WERI-Rb-1 (cell line): ENCODE results near the gene HSD17B2.

Experiments used
- DNase-seq: peaks from one replicate; pipeline ENCODE4 v3.0.0-alpha.2; 2020
- H3K27ac ChIP-seq: fragments of 250-450 bp; sonication (Bioruptor Pico); 2 replicates; pipeline ENCODE4 v1.5.1; 2020; ENCODE audit warnings: mild to moderate bottlenecking, moderate library complexity
- H3K27me3 ChIP-seq: fragments of 250-450 bp; sonication (Bioruptor Pico); 2 replicates; pipeline ENCODE4 v1.5.1; 2021; ENCODE audit warnings: mild to moderate bottlenecking, low read depth, moderate library complexity; ENCODE audit not compliant: insufficient read depth, severe bottlenecking
- H3K36me3 ChIP-seq: fragments of 250-450 bp; sonication (Bioruptor Pico); 2 replicates; pipeline ENCODE4 v1.5.1; 2020; ENCODE audit warnings: mild to moderate bottlenecking, moderate library complexity
- H3K4me3 ChIP-seq: 2 replicates; pipeline ENCODE4 v1.5.1; 2011; ENCODE audit warnings: low read depth, mild to moderate bottlenecking, control low read depth, low read length
- H3K9me3 ChIP-seq: fragments of 250-450 bp; sonication (Bioruptor Pico); 2 replicates; pipeline ENCODE4 v1.5.1; 2021; ENCODE audit warnings: mild to moderate bottlenecking, moderate library complexity; ENCODE audit not compliant: severe bottlenecking
- TF ChIP-seq, protein P1 (sequence below): IDR thresholded peaks from 2 replicates; pipeline ENCODE4 v1.5.1; 2011; ENCODE audit warnings: low read depth, mild to moderate bottlenecking, control low read depth, inconsistent platforms, low read length

HSD17B2 gene

DNA sequence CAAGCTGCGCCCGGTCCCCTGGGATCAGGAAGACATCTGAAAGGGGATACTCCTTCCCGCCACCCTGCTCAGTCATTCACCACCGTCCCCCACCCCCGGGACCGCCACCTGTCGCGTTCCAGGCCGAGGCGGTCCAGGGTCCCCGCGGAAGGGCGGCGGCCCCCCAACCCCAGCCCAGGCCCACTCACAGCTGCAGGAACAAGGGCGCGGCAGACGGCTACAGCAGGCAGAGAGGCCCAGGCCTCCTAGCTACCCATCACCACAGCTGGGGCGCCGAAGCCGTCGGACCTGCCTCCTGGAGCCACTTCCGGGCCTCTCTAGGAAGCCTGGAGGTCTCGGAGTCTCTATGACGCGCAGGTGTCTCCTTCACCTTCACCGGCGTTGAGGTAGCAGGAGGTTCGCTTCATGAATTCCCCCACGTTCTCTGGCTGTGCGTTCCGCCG, 23.8 kb upstream of the HSD17B2 start, which contains the start of gene SDR42E1:
TSS of gene SDR42E1 (minus strand) at position 272 of the 443 bp plus-strand sequence. CDS start 10,612 bp downstream, outside the sequence.
- Histone ChIP-seq H3K27ac (no peak within 1 kb of the TSS), H3K9me3 (no peaks in the 10 kb centered on the region), H3K4me3 (no peak within 1 kb of the TSS), H3K27me3 (no peaks in the 10 kb centered on the region), H3K36me3 (no peaks in the 10 kb centered on the region)
- TF ChIP-seq, protein P1, sequence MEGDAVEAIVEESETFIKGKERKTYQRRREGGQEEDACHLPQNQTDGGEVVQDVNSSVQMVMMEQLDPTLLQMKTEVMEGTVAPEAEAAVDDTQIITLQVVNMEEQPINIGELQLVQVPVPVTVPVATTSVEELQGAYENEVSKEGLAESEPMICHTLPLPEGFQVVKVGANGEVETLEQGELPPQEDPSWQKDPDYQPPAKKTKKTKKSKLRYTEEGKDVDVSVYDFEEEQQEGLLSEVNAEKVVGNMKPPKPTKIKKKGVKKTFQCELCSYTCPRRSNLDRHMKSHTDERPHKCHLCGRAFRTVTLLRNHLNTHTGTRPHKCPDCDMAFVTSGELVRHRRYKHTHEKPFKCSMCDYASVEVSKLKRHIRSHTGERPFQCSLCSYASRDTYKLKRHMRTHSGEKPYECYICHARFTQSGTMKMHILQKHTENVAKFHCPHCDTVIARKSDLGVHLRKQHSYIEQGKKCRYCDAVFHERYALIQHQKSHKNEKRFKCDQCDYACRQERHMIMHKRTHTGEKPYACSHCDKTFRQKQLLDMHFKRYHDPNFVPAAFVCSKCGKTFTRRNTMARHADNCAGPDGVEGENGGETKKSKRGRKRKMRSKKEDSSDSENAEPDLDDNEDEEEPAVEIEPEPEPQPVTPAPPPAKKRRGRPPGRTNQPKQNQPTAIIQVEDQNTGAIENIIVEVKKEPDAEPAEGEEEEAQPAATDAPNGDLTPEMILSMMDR: no peak
- DNase-seq: no peak

DNA sequence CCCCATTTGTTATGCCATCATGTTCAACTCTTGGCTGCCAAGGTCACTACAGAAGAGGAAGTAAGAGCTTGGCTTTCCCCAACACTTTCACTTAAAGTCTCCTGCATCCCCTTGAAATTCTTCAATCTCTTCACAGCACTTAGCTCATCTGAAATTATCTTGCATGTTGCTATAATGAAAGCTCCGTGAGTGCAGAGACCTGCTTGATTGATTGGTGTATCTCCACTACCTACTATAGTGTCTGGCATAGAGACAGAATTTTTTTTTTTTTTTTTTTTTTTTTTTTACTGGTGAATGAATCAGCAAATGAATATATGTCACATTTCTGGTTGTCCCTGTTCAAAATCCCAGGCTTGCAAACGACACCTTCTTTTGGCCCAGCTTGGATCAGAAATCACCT, 21.9 kb upstream of the HSD17B2 start:
- TF ChIP-seq, protein P1: no peak

DNA sequence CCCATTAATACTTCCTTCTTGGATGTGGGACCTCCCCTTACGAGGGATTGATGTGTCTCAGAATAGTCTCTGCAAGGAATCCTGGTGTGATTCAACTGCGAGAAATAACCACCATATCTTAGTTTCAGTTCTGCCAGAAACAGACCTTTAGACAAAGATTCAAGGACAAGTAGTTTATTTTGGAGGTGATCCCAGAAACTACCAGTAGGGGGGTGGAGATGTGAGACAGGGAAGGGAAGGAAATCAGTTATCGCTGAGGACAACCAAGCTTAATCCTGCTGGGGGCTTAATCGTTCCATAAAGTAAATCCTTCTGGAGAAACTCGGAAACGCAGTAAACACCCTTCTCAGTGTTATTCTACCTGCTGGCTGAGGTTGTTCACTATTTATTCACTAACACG, 18.8 kb upstream of the HSD17B2 start:
- no peaks in the 10 kb centered on the region for H3K27me3 ChIP-seq
- peak; percentile 22 for DNase-seq
- no peaks in the 10 kb centered on the region for H3K36me3 ChIP-seq
- H3K4me3 ChIP-seq: no peak overlapping the region
- no peak overlapping the region for H3K27ac ChIP-seq
- no peaks in the 10 kb centered on the region for H3K9me3 ChIP-seq
- TF ChIP-seq, protein P1: peak; percentile 33; the same call in 1 of the 2 replicates

More for the DNA sequence above, 21.9 kb upstream of the HSD17B2 start:
- no peak overlapping the region for H3K4me3 ChIP-seq
- no peak overlapping the region for H3K27ac ChIP-seq
- no peaks in the 10 kb centered on the region for H3K9me3 ChIP-seq
- H3K36me3 ChIP-seq: no peaks in the 10 kb centered on the region
- no peaks in the 10 kb centered on the region for H3K27me3 ChIP-seq
- no peak for DNase-seq

DNA sequence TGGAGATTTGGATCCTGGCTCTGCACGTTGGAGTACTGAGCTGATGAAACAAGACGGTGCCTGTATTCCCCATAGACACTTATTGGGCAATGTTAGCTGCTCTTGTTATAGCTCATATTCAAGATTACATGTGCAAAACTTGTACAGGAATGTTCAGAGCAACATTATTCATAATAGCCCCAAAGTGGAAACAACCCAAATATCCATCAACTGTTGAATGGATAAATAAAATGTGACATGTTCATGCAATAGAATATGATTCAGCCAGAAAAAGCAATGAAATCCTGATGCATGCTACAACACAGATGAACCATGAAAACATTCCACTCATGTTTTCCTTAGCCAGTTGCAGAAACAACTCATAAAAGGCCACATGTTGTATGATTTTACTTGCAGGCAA, 18.1 kb upstream of the HSD17B2 start:
- Histone ChIP-seq H3K36me3 (no peaks in the 10 kb centered on the region), H3K9me3 (no peaks in the 10 kb centered on the region), H3K4me3 (no peak overlapping the region), H3K27me3 (no peaks in the 10 kb centered on the region), H3K27ac (no peak overlapping the region)
- no peak for DNase-seq
- TF ChIP-seq, protein P1: no peak

DNA sequence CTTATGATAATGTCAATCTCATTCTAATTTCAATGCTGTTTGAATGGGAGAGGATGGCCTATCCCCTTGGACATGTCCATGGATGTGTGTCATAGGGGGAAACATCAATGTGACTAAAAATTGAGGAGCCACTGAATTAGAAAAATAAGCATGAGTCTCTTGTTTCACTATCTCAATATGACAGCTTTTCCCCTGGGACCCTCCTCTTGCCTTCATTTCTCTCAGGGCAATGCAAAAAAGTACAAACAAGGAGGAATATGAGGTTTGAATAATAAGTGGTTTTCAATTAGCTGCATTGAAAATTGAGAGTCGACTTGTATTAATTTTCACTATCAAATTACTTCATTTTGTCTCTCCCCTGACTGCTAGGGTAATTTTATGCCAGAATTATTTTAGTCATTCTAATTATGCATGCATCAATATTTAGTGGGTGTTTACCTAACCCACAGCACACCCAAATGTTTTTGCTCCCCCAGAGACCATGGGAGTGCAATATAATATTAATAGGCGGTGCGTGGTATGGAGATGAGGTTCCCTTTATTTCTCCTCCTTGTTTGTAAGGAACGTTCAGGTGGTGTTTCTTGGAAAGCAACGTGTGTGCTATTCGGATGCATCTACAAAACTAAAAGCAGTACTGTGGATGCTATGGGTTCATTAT, 17.0 kb upstream of the HSD17B2 start:
- Histone ChIP-seq H3K36me3 (no peaks in the 10 kb centered on the region), H3K9me3 (no peaks in the 10 kb centered on the region), H3K27ac (no peak overlapping the region), H3K4me3 (no peak overlapping the region), H3K27me3 (no peaks in the 10 kb centered on the region)
- DNase-seq: no peak
- TF ChIP-seq, protein P1: no peak

DNA sequence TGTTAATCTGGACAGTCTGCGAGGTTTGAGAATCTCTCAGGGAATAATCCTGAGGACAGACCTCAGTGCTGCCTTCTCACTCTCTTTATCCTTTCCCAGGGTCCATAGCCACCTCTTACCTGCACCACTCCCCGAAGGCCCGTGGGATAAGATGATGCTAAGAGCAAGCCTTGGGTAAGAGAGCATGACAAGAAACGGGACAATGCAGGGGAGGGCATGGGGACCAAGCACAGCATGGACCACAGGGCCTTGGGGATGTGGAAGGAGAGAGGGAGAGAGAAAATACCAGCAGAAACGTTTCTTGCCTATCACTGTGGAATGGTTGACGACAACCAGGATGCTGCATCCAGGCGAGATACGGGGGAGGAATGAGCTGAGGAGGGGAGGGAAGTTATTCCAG, 15.5 kb upstream of the HSD17B2 start:
- Histone ChIP-seq H3K9me3 (no peaks in the 10 kb centered on the region), H3K4me3 (no peak overlapping the region), H3K27ac (no peak overlapping the region), H3K27me3 (no peaks in the 10 kb centered on the region), H3K36me3 (no peaks in the 10 kb centered on the region)
- no peak for DNase-seq
- TF ChIP-seq, protein P1: no peak
